OCI-LY3 (cell line): ENCODE measurements around the gene RPL10A.

Experiments used
- CTCF ChIP-seq: fragments of 200-600, 300-600 bp; sonication (generic); IDR thresholded peaks from 2 replicates; pipeline ENCODE4 v1.5.1; 2014; ENCODE audit warnings: antibody characterized with exemption, low read length, low read depth
- EZH2phosphoT487 ChIP-seq: fragments of 200-600 bp; shearing (Covaris generic); IDR thresholded peaks from 2 replicates; pipeline ENCODE4 v1.6.1; 2018; ENCODE audit warnings: antibody characterized with exemption, mixed run types, low read depth

DNA sequence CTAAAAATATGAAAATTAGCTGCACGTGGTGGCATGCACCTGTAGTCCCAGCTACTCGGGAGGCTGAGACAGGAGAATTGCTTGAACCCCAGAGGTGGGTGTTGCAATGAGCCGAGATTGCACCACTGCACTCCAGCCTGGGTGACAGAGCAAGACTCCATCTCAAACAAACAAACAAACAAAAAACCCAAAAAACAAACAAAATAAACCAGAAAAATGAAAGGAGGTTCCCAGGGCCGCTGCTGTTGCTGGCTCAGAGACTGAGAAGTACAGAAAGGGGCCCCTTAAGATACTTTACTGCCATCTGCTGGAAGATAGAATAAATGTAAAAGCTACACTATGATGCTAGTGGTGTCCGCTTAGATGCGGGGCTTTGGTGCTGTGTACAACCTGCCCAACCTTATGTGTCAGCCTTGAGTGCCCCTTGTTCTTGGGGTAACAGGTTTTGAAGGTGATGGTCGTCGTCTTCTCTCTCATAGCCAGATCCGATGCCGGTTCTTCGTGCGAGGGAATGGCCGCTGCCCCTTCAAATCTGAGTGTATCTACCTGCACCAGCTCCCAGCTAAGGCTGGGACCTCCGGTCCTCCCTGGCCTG, 18.8 kb upstream of the RPL10A start:
- TF ChIP-seq CTCF (peak; percentile 62), EZH2phosphoT487 (no peak)
